Gastrocnemius medialis (tissue), 4 donors: ENCODE results near the gene PLEKHH2.

ENCODE experiments used
- POLR2A ChIP-seq, 2 donors: fragments of 450-650 bp; IDR thresholded peaks; one replicate each; pipeline ENCODE4 v1.6.1; 2017; ENCODE audit warnings: antibody characterized with exemption in 2 of 2, mild to moderate bottlenecking in 2 of 2, moderate library complexity in 2 of 2
- TF ChIP-seq, protein P1 (sequence below), 5 experiments: fragments of 450-650 bp in 3 of 5; fragments of 200-600 bp in 2 of 5; sonication (generic) in 2 of 5; IDR thresholded peaks in 4 of 5; conservative IDR thresholded peaks in 1 of 5; 1 replicate in 4 of 5; 2 replicates in 1 of 5; pipeline ENCODE4 v1.5.1; 2016 to 2019; ENCODE audit warnings: antibody characterized with exemption in 5 of 5, mild to moderate bottlenecking in 3 of 5, moderate library complexity in 3 of 5

DNA sequence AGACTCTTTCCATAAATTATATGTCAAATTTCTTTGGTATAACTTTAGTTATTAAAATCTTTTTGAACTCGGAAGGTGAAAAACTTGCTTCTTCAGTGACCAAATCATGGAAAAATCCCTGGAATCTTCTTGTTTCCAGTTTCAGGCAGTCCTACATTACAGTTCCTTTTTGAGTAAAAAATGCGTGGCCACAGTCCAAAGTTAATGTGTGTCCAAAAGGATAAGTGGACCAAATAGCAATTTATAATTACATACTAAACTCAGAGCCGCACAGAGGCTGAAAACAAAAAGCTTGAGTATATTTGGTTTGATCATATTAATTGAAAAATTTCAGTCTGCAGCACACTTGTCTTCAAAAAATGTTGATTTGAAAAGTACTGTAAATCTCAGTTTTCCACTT, 108.4 kb downstream of the PLEKHH2 start:
- TF ChIP-seq, protein P1, sequence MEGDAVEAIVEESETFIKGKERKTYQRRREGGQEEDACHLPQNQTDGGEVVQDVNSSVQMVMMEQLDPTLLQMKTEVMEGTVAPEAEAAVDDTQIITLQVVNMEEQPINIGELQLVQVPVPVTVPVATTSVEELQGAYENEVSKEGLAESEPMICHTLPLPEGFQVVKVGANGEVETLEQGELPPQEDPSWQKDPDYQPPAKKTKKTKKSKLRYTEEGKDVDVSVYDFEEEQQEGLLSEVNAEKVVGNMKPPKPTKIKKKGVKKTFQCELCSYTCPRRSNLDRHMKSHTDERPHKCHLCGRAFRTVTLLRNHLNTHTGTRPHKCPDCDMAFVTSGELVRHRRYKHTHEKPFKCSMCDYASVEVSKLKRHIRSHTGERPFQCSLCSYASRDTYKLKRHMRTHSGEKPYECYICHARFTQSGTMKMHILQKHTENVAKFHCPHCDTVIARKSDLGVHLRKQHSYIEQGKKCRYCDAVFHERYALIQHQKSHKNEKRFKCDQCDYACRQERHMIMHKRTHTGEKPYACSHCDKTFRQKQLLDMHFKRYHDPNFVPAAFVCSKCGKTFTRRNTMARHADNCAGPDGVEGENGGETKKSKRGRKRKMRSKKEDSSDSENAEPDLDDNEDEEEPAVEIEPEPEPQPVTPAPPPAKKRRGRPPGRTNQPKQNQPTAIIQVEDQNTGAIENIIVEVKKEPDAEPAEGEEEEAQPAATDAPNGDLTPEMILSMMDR (IDR thresholded peaks at IDR 0.05 in 4 of 5, conservative IDR thresholded peaks at IDR 0.05 in 1 of 5) = no peak
- TF ChIP-seq POLR2A (IDR thresholded peaks at IDR 0.05) = no peak
